8988T (cell line): ENCODE results near the gene ZFYVE28.
A peak's percentile ranks its signal among the peaks of the same experiment; 100 is the strongest.

Source experiments
- DNase-seq: peaks from one replicate; pipeline ENCODE4 v3.0.0; 2011

The ZFYVE28 gene

GRCh38 chr4:2254665-2255500, 163.6 kb downstream of the ZFYVE28 start:
- DNase-seq, result peak; percentile 7

DNA sequence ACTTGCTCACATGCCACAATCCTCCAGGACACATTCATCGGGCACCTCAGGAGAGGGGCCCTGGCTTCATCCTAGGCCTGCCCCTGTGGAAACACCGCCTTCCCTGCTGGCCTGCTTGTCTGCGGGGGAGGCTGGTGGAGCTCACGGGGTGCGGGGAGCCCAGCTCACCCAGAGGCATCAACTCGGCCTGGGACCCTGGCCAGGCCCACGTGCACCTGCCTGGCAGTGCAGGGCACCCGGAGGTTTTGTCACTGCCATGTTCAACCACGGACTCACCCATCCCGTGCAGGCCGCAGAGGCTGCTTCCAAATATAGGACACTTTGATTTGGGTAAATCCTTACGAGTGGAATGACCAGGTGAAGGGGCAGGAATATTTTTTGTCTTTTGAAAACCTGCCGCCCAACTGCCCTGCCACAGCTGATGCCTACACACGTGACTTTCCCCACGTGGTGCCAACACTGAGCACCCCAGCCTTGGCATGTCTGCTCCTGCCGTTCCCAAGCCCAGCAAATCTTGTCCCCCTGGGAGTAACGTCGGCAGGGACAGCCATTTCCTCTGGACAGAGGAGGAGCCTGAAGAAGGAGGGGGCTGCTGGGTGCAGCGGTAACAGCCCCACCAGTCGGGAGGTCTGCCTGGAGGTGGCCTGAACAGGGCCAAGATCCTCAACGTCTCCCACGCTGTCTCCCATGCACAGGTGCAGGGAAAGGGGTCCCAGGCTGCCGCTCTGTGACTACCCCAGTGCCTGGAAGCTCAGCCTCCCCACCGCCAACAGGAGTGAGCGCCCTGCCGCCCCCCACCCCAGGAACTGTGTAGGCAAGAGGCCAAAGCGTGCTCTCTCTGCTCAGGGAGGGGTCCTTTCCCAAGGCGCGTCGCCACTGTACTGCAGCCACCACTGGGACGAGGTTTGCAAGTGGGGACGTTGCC, 165.0 kb downstream of the ZFYVE28 start:
- DNase-seq, result peak; percentile 20

DNA sequence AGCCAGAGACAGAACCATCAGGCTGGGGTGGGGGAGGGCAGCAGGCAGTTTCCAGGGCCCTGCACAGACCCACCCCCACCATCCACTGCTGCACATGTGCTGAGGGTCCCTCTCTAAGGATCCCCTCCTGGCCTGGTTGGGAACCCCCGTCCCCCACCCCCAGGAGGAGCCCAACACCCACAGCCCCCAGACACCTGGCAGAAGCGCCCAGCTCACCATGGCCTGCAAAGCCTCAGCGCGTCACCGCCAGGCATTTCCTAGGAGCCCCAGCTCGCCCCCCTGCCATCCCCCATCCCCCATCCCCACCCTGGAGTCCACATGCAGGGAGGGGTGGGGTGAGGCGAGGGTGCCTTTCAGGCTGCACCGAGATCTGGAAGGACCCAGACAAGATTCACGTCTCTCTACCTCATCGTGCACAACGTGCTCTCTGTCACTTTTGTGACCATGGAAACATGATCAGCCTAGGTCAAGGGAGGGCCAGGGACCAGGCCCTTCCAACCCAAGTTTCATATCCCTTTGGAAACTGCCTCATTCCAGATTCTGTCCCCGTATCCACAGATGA, 165.8 kb downstream of the ZFYVE28 start:
- DNase-seq, result peak; percentile 13

DNA sequence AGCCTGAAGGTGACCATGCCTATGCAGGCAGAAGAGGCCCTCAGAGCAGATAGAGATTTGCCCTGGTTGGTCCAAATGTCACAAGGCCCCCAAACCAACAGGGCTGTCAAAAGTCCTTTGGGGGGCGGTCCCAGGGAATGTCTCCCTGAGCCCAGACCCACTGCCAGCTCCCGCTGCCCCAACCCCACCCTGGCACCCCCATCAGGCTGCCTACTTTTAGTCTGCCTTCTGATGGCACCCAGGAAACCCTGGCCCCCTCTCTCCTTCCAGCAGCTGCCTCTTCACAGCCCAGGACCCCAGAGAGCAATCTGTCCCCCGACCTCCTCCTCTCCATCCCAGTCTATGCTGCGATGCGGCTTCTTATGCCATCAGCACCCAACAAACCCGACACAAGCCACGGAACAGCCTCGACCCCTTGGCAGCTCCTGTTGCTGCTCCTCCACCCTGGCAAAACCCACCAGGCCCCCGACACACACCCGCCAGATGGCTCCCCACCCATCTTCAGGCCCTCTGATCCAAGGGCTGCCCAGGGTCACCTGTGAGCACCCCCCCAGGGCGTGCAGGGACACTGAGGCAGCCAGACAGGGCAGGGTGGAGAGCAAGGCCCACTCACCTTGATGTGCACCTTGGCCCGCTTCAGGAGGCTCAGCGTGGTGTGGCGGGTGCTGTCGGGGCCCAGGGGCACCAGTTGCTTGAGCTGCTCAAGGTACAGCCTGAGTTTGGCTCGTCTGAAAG, 166.5 kb downstream of the ZFYVE28 start:
- DNase-seq, result peak; percentile 18

GRCh38 chr4:2251073-2251794, 167.2 kb downstream of the ZFYVE28 start:
- peak; percentile 17 for DNase-seq

GRCh38 chr4:2250357-2251072, 167.9 kb downstream of the ZFYVE28 start:
- DNase-seq, result peak; percentile 14

- peak; percentile 15 for DNase-seq
These were observed 168.7 kb downstream of the ZFYVE28 start for GRCh38 chr4:2249526-2250356.

DNA sequence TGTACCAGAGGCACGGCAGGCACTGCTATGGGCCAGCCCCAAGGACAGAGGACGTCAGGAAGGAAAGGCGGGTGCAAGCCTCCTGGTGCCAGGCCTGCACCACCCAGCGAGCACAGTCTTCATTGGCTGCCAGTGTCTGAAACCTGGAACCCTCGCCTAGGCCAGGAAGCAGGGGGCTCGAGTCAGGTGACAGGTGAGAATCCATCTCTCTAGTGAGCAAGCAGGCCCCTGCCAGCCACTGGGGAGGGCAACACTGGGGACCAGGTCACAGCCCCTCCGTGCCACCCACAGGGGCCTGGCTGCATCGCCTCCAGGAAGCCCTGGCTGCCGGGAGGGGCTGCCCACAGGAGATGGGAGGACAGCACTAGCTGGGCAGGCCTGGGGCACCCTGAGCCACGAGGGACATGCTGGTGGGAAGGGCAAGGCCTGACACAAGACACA, 169.6 kb downstream of the ZFYVE28 start:
- peak; percentile 31 for DNase-seq

DNA sequence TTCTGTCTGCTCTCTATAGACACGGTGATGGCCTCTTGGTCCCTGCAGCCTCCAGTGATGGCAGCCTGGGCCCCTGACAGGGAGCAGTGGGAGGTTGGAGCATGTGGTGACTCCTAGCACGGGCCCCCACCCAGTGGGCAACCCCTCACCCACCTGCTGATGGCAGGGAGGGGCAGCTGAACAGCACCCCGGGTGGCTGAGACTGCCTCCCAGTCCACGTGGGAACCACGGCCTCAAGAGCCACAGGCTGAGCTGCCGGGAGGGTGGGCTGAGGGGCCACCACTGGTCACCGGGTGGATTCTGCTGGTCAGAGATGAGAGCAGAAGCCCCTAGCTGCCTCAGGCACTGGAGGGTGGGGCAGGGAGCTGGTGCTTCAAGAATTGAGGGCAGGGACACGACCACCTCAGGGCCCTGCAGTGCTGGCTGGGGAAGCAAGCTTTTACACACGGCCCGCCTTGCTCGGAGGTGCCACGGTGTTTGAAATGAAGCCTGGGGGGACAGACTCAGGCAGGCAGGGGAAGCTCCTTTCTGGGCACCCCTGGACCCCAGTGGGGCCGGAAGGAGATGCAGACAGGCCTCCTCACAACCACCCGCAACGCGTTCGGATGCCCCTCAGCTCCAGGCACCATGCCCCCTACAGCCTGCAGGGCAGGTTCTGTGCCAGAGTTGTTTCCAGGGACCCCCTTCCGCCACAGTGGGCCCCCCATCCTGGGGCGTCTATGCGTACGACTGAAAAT, 170.2 kb downstream of the ZFYVE28 start:
- DNase-seq, result peak; percentile 15

DNA sequence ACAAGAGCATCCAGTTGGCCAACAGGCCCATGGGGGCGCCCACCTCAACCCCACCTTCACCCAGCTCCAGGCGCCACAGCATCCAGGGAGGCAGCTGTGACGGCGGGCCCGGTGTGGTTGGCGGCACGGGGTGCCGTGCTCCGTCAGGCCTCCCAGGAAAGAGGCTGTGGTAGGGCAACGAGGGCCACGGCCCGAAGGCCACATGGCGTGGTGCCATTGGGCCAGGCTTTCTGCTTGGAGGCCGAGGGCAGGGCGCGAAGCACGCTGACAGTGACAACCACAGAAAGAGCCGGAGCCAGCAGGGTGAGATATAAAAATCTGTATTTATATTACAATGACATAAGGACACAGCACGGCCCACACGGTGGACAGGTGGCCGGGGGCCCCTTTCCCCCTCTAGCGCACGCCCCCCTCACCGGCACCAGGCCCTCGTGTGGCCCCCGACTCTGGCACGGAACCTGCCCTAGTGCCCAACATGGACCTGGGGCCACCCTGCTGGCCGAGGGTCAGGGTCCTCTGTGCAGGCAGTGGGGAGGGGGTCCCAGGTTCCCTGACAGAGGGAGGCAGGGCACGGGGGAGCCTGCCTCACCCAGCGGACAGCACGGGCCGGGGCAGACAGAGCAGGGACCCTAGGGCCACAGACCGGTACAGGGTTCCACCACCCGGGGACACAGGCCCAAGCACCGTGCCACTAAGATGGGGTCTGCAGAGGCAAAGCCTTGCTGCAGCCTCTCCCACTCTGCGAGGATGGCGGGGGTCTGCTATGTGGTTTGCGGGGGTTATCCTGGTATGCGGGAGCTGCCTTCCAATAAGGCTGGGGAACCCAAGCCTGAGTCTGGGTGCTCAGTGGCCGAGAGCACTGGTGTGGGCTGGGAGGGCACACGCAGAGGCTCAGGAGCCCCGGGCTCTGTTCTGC, 171.1 kb downstream of the ZFYVE28 start:
- peak; percentile 16 for DNase-seq

DNA sequence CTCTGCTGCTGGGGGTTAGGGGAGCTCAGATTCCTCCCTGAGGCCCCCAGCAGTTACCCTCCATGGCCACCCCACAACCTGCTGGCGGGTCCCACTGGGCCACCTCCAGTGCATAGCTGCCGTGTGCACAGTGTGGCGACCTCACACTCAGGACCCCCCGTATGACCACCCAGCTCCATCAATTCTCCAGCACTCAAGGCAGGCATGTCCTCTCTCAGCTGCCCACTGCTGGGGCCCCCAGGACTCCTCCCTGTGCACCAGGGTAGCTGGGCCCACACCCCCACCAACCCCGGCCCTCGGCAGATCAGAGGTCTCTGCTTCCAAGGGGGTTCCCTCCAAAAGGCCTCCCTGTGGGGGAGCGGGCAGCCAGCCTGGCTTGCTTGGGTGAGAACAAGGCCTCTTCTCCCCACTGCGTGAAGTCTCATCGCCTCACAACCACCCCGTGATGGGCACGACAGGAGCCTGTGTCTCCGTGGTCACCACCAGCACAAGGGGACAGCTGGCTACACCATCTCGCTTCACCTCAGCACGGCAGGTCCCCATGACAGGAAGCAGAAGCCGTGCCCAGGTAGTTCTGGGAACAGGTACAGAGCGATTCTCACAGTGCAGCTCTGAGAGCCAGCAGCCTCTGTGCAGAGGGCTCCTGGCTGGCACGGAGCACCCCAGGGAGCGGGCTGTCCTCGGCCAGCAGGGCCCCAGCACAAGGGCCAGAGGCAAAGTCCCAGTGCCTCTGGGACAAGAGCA, 171.9 kb downstream of the ZFYVE28 start:
- DNase-seq, result peak; percentile 16

- DNase-seq, result peak; percentile 17
These were observed 172.6 kb downstream of the ZFYVE28 start for GRCh38 chr4:2245787-2246275.

DNA sequence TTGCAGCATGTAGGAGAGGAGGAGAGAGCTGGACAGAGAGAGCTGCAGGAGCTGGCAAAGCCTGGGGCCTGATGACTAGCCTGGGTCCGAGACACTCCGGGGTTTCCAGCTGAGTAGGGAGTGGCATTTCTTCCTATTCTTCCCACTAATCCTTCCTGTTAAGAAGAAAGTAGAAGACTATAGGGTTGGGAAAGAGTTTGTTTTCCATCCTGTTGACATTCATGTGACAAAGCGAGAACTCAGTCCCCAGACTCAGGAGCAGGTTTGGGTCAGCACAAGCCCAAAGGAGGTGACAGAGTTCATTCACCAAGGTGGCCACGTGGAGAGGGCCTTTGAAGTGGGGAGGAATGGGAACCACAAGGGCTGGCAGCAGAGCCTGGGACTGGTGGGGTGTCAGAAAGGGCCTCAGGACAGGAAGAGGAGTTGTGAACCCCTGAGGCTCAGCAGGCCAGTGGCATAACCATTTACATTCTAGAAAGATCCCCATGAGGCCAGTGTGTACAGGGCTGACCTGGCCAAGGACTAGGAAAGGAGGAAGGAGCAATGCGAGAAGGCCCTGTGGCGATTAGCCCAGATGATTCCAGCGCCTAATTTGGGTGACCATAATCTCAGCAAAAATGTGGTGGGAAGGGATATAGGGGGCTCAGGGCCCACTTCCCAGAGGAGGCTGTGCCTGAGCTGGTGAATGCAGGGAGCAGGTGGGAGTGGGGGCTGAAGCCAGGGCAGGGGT, 173.2 kb downstream of the ZFYVE28 start:
- peak; percentile 16 for DNase-seq

DNA sequence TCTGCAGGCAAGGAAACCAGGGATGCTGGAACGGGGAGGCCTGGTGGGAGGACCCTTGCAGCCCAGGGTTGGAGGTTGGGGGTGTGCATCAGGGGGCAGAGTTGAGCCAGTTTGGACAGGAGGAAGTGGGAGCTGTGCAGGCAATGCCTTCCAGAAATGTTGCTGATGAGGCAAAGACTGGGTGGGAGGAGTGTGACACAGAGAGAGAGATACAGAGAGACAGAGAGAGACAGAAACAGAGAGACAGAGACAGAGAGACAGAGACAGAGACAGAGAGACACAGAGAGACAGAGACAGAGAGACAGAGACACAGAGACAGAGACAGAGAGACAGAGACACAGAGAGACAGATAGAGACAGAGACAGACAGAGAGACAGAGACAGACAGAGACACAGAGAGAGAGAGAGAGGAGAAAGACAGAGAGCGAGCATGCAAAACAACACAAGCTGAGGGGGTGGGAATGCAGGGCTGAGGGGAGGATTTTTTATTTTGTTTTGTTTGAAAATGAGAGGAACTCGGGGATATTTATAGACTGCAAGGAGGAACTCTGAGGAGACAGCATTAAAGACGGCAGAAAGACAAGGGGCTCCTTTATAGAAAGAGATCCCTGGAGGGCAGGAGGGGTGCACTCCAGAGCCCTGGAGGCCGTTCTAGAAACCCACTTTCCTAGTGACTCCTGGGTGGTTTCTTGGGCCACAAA, 174.6 kb downstream of the ZFYVE28 start:
- DNase-seq, result peak; percentile 33

GRCh38 chr4:2241410-2242353, 176.8 kb downstream of the ZFYVE28 start, which contains the start of the genes HAUS3 and POLN:
Gene HAUS3, minus strand, starts transcription at chr4:2242121. Its CDS starts 1,175 bp downstream, at chr4:2240946.
Gene POLN, minus strand, starts transcription at chr4:2242121. Its CDS starts 12,890 bp downstream, at chr4:2229231.
- peak; percentile 97 for DNase-seq
